GM23338 (cell line): Measurements from ENCODE around the gene DOCK7. TPM values are rescaled to one million over a fixed set of nuclear protein-coding genes. Genes with fewer than 3 reads are reported as not detected.

Experiments used
- ATAC-seq: fragments of 200-7000 bp; cut with Tn5 transposase; 3 replicates; pipeline ENCODE4 v1.9.1; 2020
- DNase-seq: peaks from one replicate; pipeline ENCODE4 v3.0.0-alpha.2; 2015; ENCODE audit warnings: low spot score
- H2AFZ ChIP-seq: fragments of 200-600 bp; sonication (generic); 2 replicates; pipeline ENCODE4 v1.8.0; 2016; ENCODE audit warnings: antibody characterized with exemption, mild to moderate bottlenecking, moderate library complexity
- H3F3A ChIP-seq: fragments of 200-600 bp; sonication (generic); replicated peaks from 2 replicates; pipeline ENCODE4 v1.8.0; 2017; ENCODE audit warnings: antibody characterized with exemption, mixed run types, low read depth
- H3K27ac ChIP-seq: fragments of 200-600 bp; sonication (generic); 2 replicates; pipeline ENCODE4 v1.6.1; 2016; ENCODE audit warnings: low read depth
- H3K27me3 ChIP-seq: fragments of 200-600 bp; sonication (generic); 2 replicates; pipeline ENCODE4 v1.8.0; 2016; ENCODE audit warnings: mild to moderate bottlenecking, mixed run types, moderate library complexity; ENCODE audit not compliant: insufficient read depth
- H3K36me3 ChIP-seq: fragments of 200-600 bp; sonication (generic); 2 replicates; pipeline ENCODE4 v1.8.0; 2016; ENCODE audit warnings: mild to moderate bottlenecking; ENCODE audit not compliant: insufficient read depth
- H3K4me1 ChIP-seq: fragments of 200-600 bp; sonication (generic); 2 replicates; pipeline ENCODE4 v1.8.0; 2016; ENCODE audit warnings: mild to moderate bottlenecking, moderate library complexity; ENCODE audit not compliant: insufficient read depth
- H3K4me2 ChIP-seq: fragments of 200-600 bp; sonication (generic); 2 replicates; pipeline ENCODE4 v1.7.1; 2017; ENCODE audit warnings: mixed run types
- H3K4me3 ChIP-seq: fragments of 200-600 bp; sonication (generic); 2 replicates; pipeline ENCODE4 v1.6.1; 2016; ENCODE audit warnings: mixed run types
- H3K79me2 ChIP-seq: fragments of 200-600 bp; sonication (generic); replicated peaks from 2 replicates; pipeline ENCODE4 v1.8.0; 2017; ENCODE audit warnings: mild to moderate bottlenecking; ENCODE audit not compliant: insufficient read depth
- H3K9me2 ChIP-seq: fragments of 200-600 bp; sonication (generic); 2 replicates; pipeline ENCODE4 v1.8.0; 2017; ENCODE audit not compliant: insufficient read depth
- H4K20me1 ChIP-seq: fragments of 200-600 bp; sonication (generic); replicated peaks from 2 replicates; pipeline ENCODE4 v1.8.0; 2017; ENCODE audit warnings: mild to moderate bottlenecking; ENCODE audit not compliant: insufficient read depth
- H3K27ac Mint-ChIP-seq: 2 replicates; pipeline ENCODE4 v1.8.0; 2020; ENCODE audit warnings: inconsistent platforms, mild to moderate bottlenecking, moderate library complexity, mixed read lengths
- H3K27me3 Mint-ChIP-seq: 3 replicates; pipeline ENCODE4 v1.8.0; 2022; ENCODE audit warnings: low read depth, mild to moderate bottlenecking, moderate library complexity, mixed read lengths, inconsistent platforms; ENCODE audit not compliant: insufficient read depth, poor library complexity
- H3K36me3 Mint-ChIP-seq: 3 replicates; pipeline ENCODE4 v1.8.0; 2021; ENCODE audit warnings: low read depth, mild to moderate bottlenecking, inconsistent platforms, moderate library complexity, mixed read lengths
- H3K4me1 Mint-ChIP-seq: 3 replicates; pipeline ENCODE4 v1.8.0; 2020; ENCODE audit warnings: mild to moderate bottlenecking, inconsistent platforms, mixed read lengths
- H3K4me3 Mint-ChIP-seq: 3 replicates; pipeline ENCODE4 v1.8.0; 2021; ENCODE audit warnings: moderate library complexity, mild to moderate bottlenecking, inconsistent platforms, mixed read lengths
- H3K9me3 Mint-ChIP-seq: 3 replicates; pipeline ENCODE4 v1.8.0; 2020; ENCODE audit warnings: moderate library complexity, mild to moderate bottlenecking, inconsistent platforms, mixed read lengths
- CREB1 ChIP-seq: fragments of 250-450 bp; sonication (Bioruptor Pico); IDR thresholded peaks from 2 replicates; pipeline ENCODE4 v1.5.0; 2020; ENCODE audit warnings: low read depth, mild to moderate bottlenecking, moderate library complexity
- CTCF ChIP-seq, 2 experiments: fragments of 200-600 bp in 1 of 2; sonication (generic) in 1 of 2; conservative IDR thresholded peaks; 2 replicates each; pipeline versions ENCODE4 v1.5.1 to v1.6.1; 2016 to 2017; ENCODE audit warnings: antibody characterized with exemption in 2 of 2, low read depth in 2 of 2, mild to moderate bottlenecking in 2 of 2, moderate library complexity in 1 of 2
- ETS1 ChIP-seq: IDR thresholded peaks from 2 replicates; pipeline ENCODE4 v1.6.1; 2016; ENCODE audit warnings: antibody characterized with exemption
- EZH2 ChIP-seq: fragments of 200-600 bp; sonication (generic); IDR thresholded peaks from one replicate; pipeline ENCODE4 v1.8.0; 2017; ENCODE audit warnings: antibody characterized with exemption, mild to moderate bottlenecking, low read depth; ENCODE audit not compliant: unreplicated experiment
- EZH2phosphoT487 ChIP-seq: fragments of 200-600 bp; sonication (generic); IDR thresholded peaks from one replicate; pipeline ENCODE4 v1.8.1; 2018; ENCODE audit warnings: antibody characterized with exemption; ENCODE audit not compliant: unreplicated experiment
- JUNB ChIP-seq: IDR thresholded peaks from one replicate; pipeline ENCODE4 v1.6.1; 2016; ENCODE audit warnings: antibody characterized with exemption; ENCODE audit not compliant: unreplicated experiment
- NANOG ChIP-seq: IDR thresholded peaks from 2 replicates; pipeline ENCODE4 v1.6.1; 2016; ENCODE audit warnings: antibody characterized with exemption, borderline replicate concordance
- POLR2AphosphoS5 ChIP-seq: IDR thresholded peaks from 2 replicates; pipeline ENCODE4 v1.6.1; 2016; ENCODE audit warnings: antibody characterized with exemption, low read depth
- REST ChIP-seq: IDR thresholded peaks from one replicate; pipeline ENCODE4 v1.6.1; 2018; ENCODE audit warnings: antibody characterized with exemption; ENCODE audit not compliant: unreplicated experiment
- STAT1 ChIP-seq: IDR thresholded peaks from one replicate; pipeline ENCODE4 v1.6.1; 2016; ENCODE audit warnings: antibody characterized with exemption; ENCODE audit not compliant: unreplicated experiment
- ZNF114 ChIP-seq: fragments of 250-450 bp; sonication (Bioruptor Pico); IDR thresholded peaks from 2 replicates; pipeline ENCODE4 v1.5.0; 2020; ENCODE audit warnings: mild to moderate bottlenecking, moderate library complexity
- ZNF331 ChIP-seq: fragments of 250-450 bp; sonication (Bioruptor Pico); IDR thresholded peaks from 2 replicates; pipeline ENCODE4 v1.5.0; 2020; ENCODE audit warnings: low read depth, mild to moderate bottlenecking, moderate library complexity
- polyA plus RNA-seq: library from polyadenylated mRNA; unstranded; fragments of >200 nt; fragmentation: Nextera tagmentation; extraction: Ambion mirVana; gene quantifications from 2 replicates; pipeline ENCODE4 v1.2.1, GENCODE V29; 2016
- total RNA-seq: library from RNA; depleted of rRNA; stranded (reverse); fragments of >200 nt; shearing (Covaris generic); gene quantifications from 2 replicates; pipeline ENCODE4 v1.2.3, GENCODE V29; 2014

Gene DOCK7
- total and polyA plus RNA-seq, 2 experiments from 2014 or later: 20.5 to 37.3 TPM

GRCh38 chr1:62484824-62485468 lies 203.2 kb downstream of the DOCK7 start (continued):
- no peak for TF ChIP-seq REST
- no peak for TF ChIP-seq CTCF (conservative IDR thresholded peaks at IDR 0.05; ENCODE audit: low read depth in 2 of 2)
- TF ChIP-seq ZNF114 (CRISPR knock-in tag): no peak
- TF ChIP-seq NANOG: no peak
- no peak for TF ChIP-seq ZNF331 (CRISPR knock-in tag)
- no peak for TF ChIP-seq POLR2AphosphoS5
- TF ChIP-seq JUNB: no peak
- no peak for TF ChIP-seq STAT1
- TF ChIP-seq EZH2phosphoT487: no peak
- TF ChIP-seq CREB1 (CRISPR knock-in tag): no peak
- no peak for TF ChIP-seq EZH2

GRCh38 chr1:62481681-62482080 lies 206.5 kb downstream of the DOCK7 start:
- no peaks in the 10 kb centered on the region for H3K36me3 ChIP-seq
- Mint-ChIP-seq H3K9me3 (no peaks in the 10 kb centered on the region), H3K4me1 (peaks cover 18% of the 10 kb centered on the region), H3K36me3 (no peaks in the 10 kb centered on the region; the same call in 2 of the 3 replicates), H3K27ac (no peak overlapping the region), H3K27me3 (peaks cover 10% of the 10 kb centered on the region), H3K4me3 (no peak overlapping the region)
- no peak for DNase-seq
- no peak for ATAC-seq
- no peaks in the 10 kb centered on the region for H4K20me1 ChIP-seq
- H3K4me2 ChIP-seq: no peak overlapping the region
- H3F3A ChIP-seq: no peaks in the 10 kb centered on the region
- H3K9me2 ChIP-seq: no peaks in the 10 kb centered on the region
- no peaks in the 10 kb centered on the region for H3K27me3 ChIP-seq
- H2AFZ ChIP-seq: no peak overlapping the region
- H3K4me3 ChIP-seq: no peak overlapping the region
- H3K4me1 ChIP-seq: peaks cover 11% of the 10 kb centered on the region
- H3K79me2 ChIP-seq: no peaks in the 10 kb centered on the region
- no peak overlapping the region for H3K27ac ChIP-seq
- no peak for TF ChIP-seq ZNF114 (CRISPR knock-in tag)
- TF ChIP-seq NANOG: no peak
- no peak for TF ChIP-seq REST
- no peak for TF ChIP-seq ZNF331 (CRISPR knock-in tag)
- no peak for TF ChIP-seq EZH2phosphoT487
- no peak for TF ChIP-seq POLR2AphosphoS5
- TF ChIP-seq ETS1: no peak
- no peak for TF ChIP-seq CREB1 (CRISPR knock-in tag)
- TF ChIP-seq CTCF (conservative IDR thresholded peaks at IDR 0.05; ENCODE audit: low read depth in 2 of 2): no peak
- TF ChIP-seq EZH2: no peak
- TF ChIP-seq STAT1: no peak
